ENCODE data around the gene AGMO.

The AGMO gene

GRCh38 chr7:15204421-15204820, 357.4 kb downstream of the AGMO start:
- DNase-seq, result no peak

DNA sequence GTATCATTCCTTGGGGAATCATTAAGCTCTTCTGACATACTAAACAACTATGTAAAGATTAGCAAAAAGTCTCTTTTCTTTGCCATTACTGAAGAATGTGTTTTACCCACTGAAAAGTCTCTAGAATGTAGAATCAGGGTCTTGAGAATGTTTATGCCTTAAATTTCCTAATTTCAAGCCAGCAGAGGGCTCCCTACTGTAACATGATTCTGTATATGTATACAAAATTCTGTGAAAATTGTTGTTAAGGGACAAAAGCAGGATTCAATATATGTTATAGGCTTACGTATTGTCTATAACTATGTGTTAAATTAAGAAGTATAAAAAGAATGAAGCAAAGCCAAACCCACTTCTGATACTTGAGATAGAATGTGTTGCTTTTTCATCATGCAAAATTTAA, 362.3 kb downstream of the AGMO start:
- DNase-seq, result no peak

- DNase-seq, result no peak
Observed at GRCh38 chr7:15197042-15197977, 364.5 kb downstream of the AGMO start.

GRCh38 chr7:15178065-15178464, 383.8 kb downstream of the AGMO start:
- DNase-seq, result no peak

DNA sequence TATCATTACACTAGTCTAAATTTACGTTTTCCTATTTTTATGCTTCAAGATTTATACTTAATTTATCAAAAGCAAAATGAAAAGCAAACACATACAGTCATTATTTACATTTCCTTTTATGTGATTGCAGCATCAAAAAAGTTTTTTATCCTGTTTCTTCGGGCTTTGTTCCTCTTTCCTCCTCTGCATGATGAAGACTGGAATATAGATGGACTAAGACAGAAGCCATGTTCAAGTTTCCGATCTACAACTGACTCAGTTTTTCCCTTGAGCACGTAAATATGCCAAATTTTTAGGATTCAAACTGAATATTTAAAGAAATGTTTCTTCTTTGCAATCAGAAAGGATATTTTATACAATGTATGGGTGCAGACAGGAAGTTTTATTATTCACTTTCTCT, 385.7 kb downstream of the AGMO start:
- no peak for DNase-seq

- DNase-seq, result no peak
Observed at GRCh38 chr7:15175152-15175551, 386.7 kb downstream of the AGMO start.

DNA sequence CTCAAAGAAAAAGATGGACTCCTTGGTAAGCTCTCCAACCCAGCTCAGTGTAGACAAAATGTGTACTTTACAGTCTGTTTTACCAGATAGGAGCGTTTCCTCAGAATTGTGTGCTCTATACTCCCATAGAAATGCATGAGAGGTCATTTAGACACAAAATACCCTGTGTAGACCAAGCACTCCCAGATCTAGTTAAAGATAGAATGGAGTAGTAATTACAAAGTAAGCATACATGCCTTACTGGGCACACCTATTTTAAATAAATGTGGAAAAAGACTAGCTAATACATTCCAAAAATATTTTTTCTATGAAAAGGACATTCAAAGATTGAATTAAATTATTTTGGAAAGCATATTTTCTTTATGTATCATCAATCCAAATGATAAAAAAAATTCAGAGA, 387.3 kb downstream of the AGMO start:
- no peak for DNase-seq

- DNase-seq, result no peak
Observed at GRCh38 chr7:15168489-15168888, 393.3 kb downstream of the AGMO start.

DNA sequence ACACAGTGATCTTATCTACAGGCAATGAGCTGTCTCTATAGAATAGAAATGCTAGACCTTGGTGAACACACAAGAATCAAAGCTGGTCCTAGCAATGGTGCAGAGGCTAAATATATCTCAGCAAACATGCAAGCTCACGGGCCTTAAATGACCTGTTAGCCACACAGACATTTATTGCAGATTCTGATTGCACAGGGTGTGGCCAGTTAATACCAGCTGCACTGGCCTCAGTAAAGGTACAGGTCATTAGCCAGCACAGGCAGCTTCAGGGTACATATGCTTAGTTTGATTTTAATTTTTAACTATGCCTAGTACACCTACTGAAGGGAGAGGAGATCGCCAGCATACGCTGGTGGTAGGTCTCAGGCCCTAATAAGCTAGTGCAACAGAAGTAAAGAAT, 393.9 kb downstream of the AGMO start:
- no peak for DNase-seq

DNA sequence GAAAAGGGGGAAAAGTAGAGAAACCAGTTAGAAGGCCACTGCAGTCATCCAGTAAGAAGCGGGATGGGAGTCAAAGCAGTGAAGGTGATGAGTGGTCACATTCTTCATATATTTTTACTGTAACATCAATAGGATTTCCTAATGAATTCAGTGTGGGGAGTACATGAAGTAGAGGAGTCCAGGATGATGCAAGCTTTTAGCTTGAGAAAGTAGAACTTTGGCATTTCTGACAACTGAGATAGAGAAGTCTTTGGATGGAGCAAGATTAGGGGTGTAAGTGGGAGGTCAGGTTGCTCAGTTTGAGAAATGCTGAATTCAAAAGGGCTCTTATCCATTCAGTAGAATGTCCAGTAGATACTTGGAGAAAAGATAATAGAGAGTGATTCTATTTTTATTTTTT, 395.2 kb downstream of the AGMO start:
- no peak for DNase-seq

DNA sequence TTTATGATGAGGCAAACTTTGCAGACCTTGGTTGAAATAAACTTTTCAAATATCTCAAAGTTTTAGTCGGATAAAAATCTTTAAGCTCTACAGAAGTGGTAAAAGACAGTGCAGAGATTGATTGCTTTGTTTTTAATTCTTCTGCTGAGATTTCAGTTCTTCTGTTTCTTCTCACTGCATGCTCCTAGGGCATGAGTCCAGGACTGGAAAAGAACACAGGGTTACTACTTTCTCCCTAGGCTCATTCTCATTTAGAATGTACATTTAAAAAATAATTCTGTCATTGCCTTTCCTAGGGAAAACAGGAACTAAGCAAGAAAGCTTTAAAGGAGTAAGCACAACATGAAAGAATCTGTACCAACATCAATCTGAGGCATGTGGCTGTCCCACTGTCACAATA, 402.6 kb downstream of the AGMO start:
- no peak for DNase-seq

DNA sequence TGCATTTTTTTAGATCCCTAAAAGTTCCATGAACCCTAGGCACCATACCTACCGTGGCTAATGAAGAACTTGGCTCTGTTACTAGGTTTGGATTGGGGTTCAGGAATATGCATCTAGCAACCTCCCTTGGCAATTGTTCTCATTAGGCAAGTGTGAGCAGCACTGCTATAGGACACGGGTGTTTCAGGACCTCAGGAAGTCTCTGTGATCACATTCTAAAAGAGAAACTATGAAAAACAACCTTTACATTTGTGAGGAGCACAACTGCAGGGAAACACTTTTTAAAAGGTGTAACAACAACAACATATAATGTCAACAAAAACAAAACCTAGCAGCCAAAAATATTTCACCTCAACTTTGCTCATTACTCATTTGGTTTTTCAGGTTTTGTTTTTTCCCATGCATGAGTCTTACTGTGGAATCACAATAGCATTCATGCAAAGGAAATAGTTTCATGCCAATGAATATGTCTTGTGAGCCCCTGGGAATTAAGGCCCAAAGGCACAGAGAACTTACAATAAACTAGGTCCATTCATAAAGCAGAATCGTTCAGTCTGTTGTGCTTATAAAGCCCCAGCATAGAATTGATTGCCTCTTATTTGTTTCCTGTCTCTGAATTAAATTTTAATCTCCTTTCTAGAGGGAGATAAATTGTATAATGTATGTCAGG, 403.5 kb downstream of the AGMO start:
- DNase-seq, result no peak
